Measurements from ENCODE around the gene SLC22A13.

Gene SLC22A13

DNA sequence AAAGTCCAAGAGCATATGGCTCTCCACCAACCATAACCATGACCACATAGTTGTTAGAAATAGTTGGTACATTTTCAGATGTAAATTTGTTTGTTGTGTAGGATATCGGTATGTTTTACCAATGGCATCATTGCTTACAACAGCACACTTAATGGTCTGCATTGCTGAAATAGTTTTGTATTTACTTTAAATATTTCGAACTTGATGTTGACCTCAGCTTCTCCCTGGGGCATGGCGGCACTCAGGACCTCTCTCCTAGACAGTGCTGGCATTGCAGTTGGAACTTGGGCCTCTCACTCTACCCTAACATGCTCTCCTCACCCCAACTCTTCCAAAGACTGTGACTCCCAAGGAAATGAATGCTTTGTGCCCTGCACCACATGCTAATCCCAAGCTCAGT lies 5.0 kb downstream of the SLC22A13 start:
- no peak overlapping the region for H3K27ac ChIP-seq
- no peak for DNase-seq (ENCODE audit: low spot score)
- no peak overlapping the region for H3K4me3 ChIP-seq
- TF ChIP-seq, protein P1, sequence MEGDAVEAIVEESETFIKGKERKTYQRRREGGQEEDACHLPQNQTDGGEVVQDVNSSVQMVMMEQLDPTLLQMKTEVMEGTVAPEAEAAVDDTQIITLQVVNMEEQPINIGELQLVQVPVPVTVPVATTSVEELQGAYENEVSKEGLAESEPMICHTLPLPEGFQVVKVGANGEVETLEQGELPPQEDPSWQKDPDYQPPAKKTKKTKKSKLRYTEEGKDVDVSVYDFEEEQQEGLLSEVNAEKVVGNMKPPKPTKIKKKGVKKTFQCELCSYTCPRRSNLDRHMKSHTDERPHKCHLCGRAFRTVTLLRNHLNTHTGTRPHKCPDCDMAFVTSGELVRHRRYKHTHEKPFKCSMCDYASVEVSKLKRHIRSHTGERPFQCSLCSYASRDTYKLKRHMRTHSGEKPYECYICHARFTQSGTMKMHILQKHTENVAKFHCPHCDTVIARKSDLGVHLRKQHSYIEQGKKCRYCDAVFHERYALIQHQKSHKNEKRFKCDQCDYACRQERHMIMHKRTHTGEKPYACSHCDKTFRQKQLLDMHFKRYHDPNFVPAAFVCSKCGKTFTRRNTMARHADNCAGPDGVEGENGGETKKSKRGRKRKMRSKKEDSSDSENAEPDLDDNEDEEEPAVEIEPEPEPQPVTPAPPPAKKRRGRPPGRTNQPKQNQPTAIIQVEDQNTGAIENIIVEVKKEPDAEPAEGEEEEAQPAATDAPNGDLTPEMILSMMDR (IDR thresholded peaks at IDR 0.05): no peak

DNA sequence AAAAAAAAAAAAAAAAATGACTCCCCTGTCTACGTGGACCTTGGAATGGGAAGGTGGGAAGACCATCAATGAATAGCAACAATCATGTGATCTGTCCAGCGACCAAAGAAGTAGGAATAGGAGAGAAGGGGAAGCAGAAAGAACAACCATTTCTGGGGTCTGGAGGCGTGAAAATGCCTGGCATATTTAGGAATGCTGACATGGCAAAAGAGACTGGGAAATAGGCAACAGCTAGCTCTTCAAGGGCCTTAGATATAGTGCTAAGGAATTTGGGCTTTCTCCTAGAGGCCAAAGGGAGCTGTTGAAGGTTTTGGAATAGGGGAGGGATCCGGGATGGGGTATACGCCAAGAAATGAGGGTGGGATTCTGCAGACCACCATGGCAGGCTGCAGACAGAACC lies 5.9 kb downstream of the SLC22A13 start:
- TF ChIP-seq, protein P1 (IDR thresholded peaks at IDR 0.05): no peak
- no peak overlapping the region for H3K27ac ChIP-seq
- no peak for DNase-seq (ENCODE audit: low spot score)
- H3K4me3 ChIP-seq: no peak overlapping the region

DNA sequence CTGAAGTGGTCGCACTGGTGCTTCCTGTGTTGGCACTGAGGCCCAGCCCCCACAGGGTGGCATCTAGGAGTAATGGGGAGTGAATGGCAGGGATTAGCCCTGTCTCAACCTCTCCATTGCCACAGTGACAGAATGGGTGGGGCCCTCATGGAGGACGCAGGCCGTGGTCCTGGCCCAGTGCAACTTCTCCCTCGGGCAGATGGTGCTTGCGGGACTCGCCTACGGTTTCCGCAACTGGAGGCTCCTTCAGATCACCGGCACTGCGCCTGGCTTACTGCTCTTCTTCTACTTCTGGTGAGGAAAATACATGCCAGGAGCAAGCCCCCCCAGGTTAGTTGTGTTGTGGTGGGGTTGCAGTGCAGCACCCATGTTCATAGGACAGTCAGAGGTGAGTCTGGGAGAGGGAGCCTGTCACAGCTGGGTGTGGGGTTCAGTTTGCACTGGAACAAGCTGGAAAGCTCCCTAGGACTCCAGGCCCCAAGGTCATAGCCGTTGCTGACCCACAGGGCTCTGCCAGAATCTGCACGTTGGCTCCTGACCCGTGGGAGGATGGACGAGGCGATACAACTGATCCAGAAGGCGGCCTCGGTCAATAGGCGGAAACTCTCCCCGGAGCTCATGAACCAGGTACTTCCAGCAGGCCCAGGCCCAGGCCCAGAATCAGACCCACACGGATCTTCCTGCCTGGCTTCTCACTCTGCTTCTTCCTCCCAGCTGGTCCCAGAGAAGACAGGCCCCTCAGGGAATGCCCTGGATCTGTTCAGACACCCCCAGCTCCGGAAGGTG lies 9.4 kb downstream of the SLC22A13 start:
- no peak overlapping the region for H3K4me3 ChIP-seq
- TF ChIP-seq, protein P1 (IDR thresholded peaks at IDR 0.05): no peak
- DNase-seq (ENCODE audit: low spot score): no peak
- H3K27ac ChIP-seq: no peak overlapping the region

DNA sequence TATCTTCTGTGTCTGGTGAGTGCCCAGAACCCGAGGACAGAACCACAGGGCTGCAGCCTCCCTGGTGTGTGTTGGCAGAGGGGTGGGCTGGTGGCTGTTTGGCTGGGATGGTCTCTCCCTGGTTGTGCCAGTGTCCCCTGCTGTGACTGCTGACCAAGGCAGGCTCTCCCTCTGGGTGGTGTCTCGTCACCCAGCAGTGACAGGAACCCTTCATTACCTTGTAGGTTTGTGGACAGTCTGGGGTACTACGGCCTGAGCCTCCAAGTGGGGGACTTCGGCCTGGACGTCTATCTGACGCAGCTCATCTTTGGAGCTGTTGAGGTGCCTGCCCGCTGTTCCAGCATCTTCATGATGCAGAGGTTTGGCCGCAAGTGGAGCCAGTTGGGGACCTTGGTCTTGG lies 10.0 kb downstream of the SLC22A13 start:
- H3K4me3 ChIP-seq: no peak overlapping the region
- no peak for DNase-seq (ENCODE audit: low spot score)
- H3K27ac ChIP-seq: no peak overlapping the region
- TF ChIP-seq, protein P1 (IDR thresholded peaks at IDR 0.05): no peak

DNA sequence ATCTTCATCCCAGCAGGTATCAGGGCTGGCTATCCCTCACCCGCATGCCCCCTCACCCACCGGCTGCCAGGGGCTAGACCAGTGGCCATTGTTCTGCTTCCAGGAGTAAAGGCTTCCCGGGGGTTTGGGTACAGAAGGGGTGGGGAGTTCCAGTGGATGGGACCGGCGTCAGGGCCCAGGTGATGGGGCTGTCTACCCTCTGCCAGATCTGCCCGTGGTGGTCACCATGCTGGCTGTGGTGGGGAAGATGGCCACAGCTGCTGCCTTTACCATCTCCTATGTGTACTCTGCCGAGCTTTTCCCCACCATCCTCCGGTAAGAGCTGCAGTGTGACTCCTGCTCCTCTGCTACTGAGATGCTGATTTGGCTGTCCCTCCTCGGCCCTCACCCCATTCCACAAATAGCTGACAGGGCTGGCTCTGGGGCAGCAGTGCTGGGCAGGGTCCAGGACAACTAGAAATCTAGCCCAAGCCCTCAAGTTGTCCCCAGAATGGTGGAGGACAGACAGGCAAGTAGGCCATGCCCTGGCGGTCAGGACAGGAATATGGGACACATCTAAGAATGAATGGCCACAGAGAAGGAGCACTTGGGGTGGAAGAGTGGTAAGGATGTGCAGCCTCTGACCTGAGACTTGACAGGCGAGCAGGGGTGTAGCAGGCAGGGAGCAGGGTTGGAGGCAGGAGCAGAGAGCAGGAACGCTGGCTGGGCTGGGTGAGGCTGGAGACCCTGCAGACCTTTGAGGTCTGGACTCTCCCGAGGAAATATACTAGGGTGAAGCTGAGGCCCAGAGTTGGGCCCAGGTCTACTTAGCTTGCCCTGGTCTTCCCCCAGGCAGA lies 10.7 kb downstream of the SLC22A13 start:
- no peak for DNase-seq (ENCODE audit: low spot score)
- no peak overlapping the region for H3K27ac ChIP-seq
- TF ChIP-seq, protein P1 (IDR thresholded peaks at IDR 0.05): no peak
- no peak overlapping the region for H3K4me3 ChIP-seq

DNA sequence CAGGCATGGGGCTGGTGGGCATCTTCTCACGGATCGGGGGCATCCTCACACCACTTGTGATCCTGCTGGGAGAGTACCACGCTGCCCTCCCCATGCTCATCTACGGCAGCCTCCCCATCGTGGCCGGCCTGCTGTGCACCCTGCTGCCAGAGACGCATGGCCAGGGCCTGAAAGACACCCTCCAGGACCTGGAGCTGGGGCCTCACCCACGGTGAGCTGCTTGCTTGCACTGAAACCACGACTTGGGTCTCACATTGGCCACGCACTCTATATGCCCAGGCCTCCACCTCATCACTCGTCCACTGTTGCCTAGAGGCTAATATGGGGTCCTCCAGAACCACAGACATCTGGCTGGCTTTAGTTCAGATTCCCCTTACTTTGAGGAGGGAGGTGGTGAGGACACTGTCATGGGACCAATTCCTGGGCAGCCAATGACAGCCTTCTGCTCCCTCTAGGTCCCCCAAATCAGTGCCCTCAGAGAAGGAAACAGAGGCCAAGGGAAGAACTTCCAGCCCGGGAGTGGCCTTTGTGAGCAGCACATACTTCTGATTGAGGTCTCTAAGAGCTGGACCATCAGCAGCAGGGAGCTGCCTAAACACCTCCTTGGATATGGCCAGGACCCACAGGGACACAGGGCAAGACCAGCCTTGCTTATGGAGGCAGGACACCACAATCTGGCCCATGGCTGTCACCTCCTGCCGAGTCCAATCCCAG lies 11.5 kb downstream of the SLC22A13 start:
- no peak overlapping the region for H3K4me3 ChIP-seq
- DNase-seq (ENCODE audit: low spot score): no peak
- H3K27ac ChIP-seq: no peak overlapping the region
- TF ChIP-seq, protein P1 (IDR thresholded peaks at IDR 0.05): no peak

Measured in coronary artery (tissue), 2 donors.